GM18873 (cell line): ENCODE data around the gene SIGLEC8.

Experiments
- ATAC-seq: cut with Tn5 transposase; IDR thresholded peaks from one replicate; pipeline ENCODE4 v1.9.1; 2021; ENCODE audit warnings: mild to moderate bottlenecking, moderate library complexity, moderate number of reproducible peaks; ENCODE audit not compliant: unreplicated experiment, low FRiP score

The SIGLEC8 gene

GRCh38 chr19:51410950-51411748, 47.1 kb downstream of the SIGLEC8 start:
- ATAC-seq: no peak

- ATAC-seq: no peak
These were observed 50.6 kb downstream of the SIGLEC8 start for GRCh38 chr19:51407511-51408131.

DNA sequence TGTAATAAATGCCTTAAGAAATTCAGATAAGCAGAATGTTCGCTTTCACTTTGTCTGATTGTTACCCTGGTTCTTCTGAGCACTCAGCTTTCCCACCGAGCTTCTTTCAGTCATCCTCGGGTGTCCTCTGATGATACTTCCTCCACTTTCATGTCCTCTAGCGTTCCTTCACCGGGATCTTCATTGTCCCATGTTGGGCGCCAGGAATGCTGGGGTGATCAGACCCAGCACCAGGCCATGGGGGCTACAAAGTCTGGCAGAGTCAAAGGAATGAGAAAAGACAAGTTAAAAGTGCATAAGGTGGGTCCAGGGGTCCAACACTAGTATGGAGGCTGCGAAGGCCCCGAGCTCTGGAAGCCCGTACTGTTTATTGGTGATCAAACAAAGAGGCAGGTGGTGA, 56.1 kb downstream of the SIGLEC8 start:
- no peak for ATAC-seq
